ENCODE data around the gene ZNF460. TPM values are rescaled to one million over a fixed set of nuclear protein-coding genes. Genes with fewer than 3 reads are reported as not detected.

Gene ZNF460
- total and polyA plus RNA-seq, 10 of the 15 experiments (the other 5 are each of a cell fraction or from before 2014, with no cell fraction given) = 0.15 to 43.0 (median 8.7) TPM

DNA sequence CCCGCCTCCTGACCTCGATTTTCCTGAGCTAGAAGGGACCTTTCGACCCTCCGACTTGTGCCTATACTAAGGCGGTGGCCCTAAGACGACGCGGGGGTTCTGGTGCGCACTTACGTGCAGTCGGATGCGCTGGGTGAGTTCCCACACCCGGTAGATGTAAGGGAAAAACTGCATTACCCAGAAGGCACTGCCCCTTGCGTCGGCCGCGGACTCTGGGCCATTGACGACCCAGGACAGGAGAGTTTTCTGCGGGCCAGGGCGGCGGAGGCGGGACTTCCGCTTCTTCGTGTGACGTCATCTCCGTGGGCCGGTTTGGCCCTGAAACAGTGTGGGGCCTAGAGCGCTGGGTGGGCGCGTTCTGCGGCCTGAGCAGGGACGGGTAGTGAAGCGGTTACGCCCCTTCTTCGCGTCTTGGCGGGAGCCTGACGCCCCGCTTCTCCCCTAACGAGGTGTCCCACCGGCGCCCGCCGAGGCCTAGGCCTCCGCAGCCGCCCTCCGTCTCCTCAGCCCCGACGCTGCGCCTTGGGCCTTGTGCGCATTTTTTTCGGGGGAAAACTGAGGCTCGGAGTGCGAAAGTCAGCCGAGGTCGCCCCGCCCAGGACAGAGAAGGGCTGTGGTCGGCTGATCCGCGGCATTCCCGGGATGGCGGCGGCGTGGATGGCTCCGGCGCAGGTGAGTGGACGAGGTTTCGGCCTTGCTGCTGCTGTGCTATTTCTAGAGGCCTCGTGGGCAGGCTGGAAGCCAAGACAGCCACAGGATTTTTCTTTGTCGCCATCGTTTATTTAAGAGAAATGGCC, at the start of gene ZNF460 (continued):
- TF ChIP-seq, protein P1, sequence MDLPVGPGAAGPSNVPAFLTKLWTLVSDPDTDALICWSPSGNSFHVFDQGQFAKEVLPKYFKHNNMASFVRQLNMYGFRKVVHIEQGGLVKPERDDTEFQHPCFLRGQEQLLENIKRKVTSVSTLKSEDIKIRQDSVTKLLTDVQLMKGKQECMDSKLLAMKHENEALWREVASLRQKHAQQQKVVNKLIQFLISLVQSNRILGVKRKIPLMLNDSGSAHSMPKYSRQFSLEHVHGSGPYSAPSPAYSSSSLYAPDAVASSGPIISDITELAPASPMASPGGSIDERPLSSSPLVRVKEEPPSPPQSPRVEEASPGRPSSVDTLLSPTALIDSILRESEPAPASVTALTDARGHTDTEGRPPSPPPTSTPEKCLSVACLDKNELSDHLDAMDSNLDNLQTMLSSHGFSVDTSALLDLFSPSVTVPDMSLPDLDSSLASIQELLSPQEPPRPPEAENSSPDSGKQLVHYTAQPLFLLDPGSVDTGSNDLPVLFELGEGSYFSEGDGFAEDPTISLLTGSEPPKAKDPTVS (IDR thresholded peaks at IDR 0.05; ENCODE audit: low read depth, low read length) = no peak
- TF ChIP-seq CHD2 (IDR thresholded peaks at IDR 0.05; ENCODE audit: borderline replicate concordance, low read depth, low read length) (peak; percentile 89; the same call in 1 of the 2 replicates), SMC3 (IDR thresholded peaks at IDR 0.05; ENCODE audit: borderline replicate concordance, low read length) (no peak), PAX5 (IDR thresholded peaks at IDR 0.05; ENCODE audit: borderline replicate concordance, low read depth, low read length) (peak; percentile 67; the same call in 1 of the 2 replicates), BHLHE40 (IDR thresholded peaks at IDR 0.05; ENCODE audit: borderline replicate concordance in 1 of 2, low read depth in 2 of 2, low read length in 1 of 2) (peak in 1 of 2 experiments; percentile 54; a peak in 2 of 4 replicates), RB1 (IDR thresholded peaks at IDR 0.05; ENCODE audit: borderline replicate concordance) (peak; percentile 81; the same call in 1 of the 2 replicates), IKZF1 (conservative IDR thresholded peaks at IDR 0.05) (peak; percentile 89), ZNF207 (IDR thresholded peaks at IDR 0.05; ENCODE audit: borderline replicate concordance) (0 out of 2 replicates have a peak, but pooled peaks have one; percentile 47), POLR2AphosphoS5 (IDR thresholded peaks at IDR 0.05; ENCODE audit: low read length) (peak; percentile 86), MTA2 (IDR thresholded peaks at IDR 0.05; ENCODE audit: low read depth) (0 out of 2 replicates have a peak, but pooled peaks have one; percentile 22), IRF3 (IDR thresholded peaks at IDR 0.05) (0 out of 2 replicates have a peak, but pooled peaks have one; percentile 18), ETV6 (conservative IDR thresholded peaks at IDR 0.05 in 1 of 2, IDR thresholded peaks at IDR 0.05 in 1 of 2; ENCODE audit: borderline replicate concordance in 1 of 2, low read depth in 1 of 2) (no peak), SRF (IDR thresholded peaks at IDR 0.05; ENCODE audit: low read depth in 2 of 2, low read length in 2 of 2) (peak in 1 of 2 experiments; percentile 61; a peak in 1 of 4 replicates), YBX1 (IDR thresholded peaks at IDR 0.05) (no peak)
- TF ChIP-seq, protein P2, sequence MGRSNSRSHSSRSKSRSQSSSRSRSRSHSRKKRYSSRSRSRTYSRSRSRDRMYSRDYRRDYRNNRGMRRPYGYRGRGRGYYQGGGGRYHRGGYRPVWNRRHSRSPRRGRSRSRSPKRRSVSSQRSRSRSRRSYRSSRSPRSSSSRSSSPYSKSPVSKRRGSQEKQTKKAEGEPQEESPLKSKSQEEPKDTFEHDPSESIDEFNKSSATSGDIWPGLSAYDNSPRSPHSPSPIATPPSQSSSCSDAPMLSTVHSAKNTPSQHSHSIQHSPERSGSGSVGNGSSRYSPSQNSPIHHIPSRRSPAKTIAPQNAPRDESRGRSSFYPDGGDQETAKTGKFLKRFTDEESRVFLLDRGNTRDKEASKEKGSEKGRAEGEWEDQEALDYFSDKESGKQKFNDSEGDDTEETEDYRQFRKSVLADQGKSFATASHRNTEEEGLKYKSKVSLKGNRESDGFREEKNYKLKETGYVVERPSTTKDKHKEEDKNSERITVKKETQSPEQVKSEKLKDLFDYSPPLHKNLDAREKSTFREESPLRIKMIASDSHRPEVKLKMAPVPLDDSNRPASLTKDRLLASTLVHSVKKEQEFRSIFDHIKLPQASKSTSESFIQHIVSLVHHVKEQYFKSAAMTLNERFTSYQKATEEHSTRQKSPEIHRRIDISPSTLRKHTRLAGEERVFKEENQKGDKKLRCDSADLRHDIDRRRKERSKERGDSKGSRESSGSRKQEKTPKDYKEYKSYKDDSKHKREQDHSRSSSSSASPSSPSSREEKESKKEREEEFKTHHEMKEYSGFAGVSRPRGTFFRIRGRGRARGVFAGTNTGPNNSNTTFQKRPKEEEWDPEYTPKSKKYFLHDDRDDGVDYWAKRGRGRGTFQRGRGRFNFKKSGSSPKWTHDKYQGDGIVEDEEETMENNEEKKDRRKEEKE (IDR thresholded peaks at IDR 0.05) = no peak
- TF ChIP-seq, protein P3, sequence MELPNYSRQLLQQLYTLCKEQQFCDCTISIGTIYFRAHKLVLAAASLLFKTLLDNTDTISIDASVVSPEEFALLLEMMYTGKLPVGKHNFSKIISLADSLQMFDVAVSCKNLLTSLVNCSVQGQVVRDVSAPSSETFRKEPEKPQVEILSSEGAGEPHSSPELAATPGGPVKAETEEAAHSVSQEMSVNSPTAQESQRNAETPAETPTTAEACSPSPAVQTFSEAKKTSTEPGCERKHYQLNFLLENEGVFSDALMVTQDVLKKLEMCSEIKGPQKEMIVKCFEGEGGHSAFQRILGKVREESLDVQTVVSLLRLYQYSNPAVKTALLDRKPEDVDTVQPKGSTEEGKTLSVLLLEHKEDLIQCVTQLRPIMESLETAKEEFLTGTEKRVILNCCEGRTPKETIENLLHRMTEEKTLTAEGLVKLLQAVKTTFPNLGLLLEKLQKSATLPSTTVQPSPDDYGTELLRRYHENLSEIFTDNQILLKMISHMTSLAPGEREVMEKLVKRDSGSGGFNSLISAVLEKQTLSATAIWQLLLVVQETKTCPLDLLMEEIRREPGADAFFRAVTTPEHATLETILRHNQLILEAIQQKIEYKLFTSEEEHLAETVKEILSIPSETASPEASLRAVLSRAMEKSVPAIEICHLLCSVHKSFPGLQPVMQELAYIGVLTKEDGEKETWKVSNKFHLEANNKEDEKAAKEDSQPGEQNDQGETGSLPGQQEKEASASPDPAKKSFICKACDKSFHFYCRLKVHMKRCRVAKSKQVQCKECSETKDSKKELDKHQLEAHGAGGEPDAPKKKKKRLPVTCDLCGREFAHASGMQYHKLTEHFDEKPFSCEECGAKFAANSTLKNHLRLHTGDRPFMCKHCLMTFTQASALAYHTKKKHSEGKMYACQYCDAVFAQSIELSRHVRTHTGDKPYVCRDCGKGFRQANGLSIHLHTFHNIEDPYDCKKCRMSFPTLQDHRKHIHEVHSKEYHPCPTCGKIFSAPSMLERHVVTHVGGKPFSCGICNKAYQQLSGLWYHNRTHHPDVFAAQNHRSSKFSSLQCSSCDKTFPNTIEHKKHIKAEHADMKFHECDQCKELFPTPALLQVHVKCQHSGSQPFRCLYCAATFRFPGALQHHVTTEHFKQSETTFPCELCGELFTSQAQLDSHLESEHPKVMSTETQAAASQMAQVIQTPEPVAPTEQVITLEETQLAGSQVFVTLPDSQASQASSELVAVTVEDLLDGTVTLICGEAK (IDR thresholded peaks at IDR 0.05; ENCODE audit: borderline replicate concordance) = peak; percentile 92
- TF ChIP-seq, protein P4, sequence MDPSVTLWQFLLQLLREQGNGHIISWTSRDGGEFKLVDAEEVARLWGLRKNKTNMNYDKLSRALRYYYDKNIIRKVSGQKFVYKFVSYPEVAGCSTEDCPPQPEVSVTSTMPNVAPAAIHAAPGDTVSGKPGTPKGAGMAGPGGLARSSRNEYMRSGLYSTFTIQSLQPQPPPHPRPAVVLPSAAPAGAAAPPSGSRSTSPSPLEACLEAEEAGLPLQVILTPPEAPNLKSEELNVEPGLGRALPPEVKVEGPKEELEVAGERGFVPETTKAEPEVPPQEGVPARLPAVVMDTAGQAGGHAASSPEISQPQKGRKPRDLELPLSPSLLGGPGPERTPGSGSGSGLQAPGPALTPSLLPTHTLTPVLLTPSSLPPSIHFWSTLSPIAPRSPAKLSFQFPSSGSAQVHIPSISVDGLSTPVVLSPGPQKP (IDR thresholded peaks at IDR 0.05; ENCODE audit: low read depth, low read length) = no peak; the same call in none of the 2 replicates
